ENCODE data around the gene IFNK. TPM values are rescaled to one million over a fixed set of nuclear protein-coding genes. Genes with fewer than 3 reads are reported as not detected.

IFNK gene
- total RNA-seq, 1 donor from 2014 or later, result not detected

DNA sequence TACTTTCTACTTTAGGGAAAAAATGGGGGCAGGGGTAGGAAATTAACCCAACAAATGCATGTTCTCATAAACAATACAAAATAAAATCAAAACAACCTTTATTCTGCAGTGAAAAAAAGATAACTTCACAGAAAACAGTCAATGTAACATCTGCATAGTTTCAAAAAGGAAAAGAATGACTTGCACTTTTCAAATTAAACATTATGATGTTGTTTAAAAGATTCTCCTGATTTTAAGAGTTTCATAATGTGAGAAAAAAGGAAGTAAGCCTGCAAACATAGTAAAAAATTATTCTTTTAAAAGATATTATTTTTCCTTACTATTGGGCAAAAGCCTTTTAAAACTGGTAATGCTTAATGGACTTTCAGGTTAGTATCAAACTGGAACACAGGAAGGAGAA, 41.6 kb downstream of the IFNK start:
- no peak overlapping the region for H3K4me2 ChIP-seq (ENCODE audit: low read length)
- H3K27ac ChIP-seq (ENCODE audit: low read depth, low read length), result no peak overlapping the region
- peaks cover 5% of the 10 kb centered on the region for H4K20me1 ChIP-seq (ENCODE audit: insufficient read depth, low read length)
- no peak for TF ChIP-seq EZH2 (IDR thresholded peaks at IDR 0.05; ENCODE audit: insufficient read depth, low read length)
- TF ChIP-seq, protein P1, sequence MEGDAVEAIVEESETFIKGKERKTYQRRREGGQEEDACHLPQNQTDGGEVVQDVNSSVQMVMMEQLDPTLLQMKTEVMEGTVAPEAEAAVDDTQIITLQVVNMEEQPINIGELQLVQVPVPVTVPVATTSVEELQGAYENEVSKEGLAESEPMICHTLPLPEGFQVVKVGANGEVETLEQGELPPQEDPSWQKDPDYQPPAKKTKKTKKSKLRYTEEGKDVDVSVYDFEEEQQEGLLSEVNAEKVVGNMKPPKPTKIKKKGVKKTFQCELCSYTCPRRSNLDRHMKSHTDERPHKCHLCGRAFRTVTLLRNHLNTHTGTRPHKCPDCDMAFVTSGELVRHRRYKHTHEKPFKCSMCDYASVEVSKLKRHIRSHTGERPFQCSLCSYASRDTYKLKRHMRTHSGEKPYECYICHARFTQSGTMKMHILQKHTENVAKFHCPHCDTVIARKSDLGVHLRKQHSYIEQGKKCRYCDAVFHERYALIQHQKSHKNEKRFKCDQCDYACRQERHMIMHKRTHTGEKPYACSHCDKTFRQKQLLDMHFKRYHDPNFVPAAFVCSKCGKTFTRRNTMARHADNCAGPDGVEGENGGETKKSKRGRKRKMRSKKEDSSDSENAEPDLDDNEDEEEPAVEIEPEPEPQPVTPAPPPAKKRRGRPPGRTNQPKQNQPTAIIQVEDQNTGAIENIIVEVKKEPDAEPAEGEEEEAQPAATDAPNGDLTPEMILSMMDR (IDR thresholded peaks at IDR 0.05; ENCODE audit: insufficient read depth, low read depth, low read length), result no peak
- DNase-seq (ENCODE audit: low read depth) (no peak), FAIRE-seq (no peak)
- H3K79me2 ChIP-seq (ENCODE audit: insufficient read depth, low read length), result no peaks in the 10 kb centered on the region
- no peaks in the 10 kb centered on the region for H3K27me3 Mint-ChIP-seq (ENCODE audit: low read depth, unreplicated experiment)
- H3K27me3 ChIP-seq (ENCODE audit: insufficient read depth, low read length), result no peaks in the 10 kb centered on the region
- no peak overlapping the region for H2AFZ ChIP-seq (ENCODE audit: low read depth, low read length)
- no peaks in the 10 kb centered on the region for H3K4me1 Mint-ChIP-seq (ENCODE audit: low read depth, unreplicated experiment)
- no peaks in the 10 kb centered on the region for H3K9me3 ChIP-seq (ENCODE audit: insufficient read depth, low read depth, low read length)
- no peak overlapping the region for H3K9ac ChIP-seq (ENCODE audit: low read length)
- H3K9me3 Mint-ChIP-seq (ENCODE audit: unreplicated experiment), result no peaks in the 10 kb centered on the region
- no peak overlapping the region for H3K27ac Mint-ChIP-seq (ENCODE audit: unreplicated experiment)
- H3K4me1 ChIP-seq (ENCODE audit: insufficient read depth, low read length), result no peaks in the 10 kb centered on the region
- H3K36me3 Mint-ChIP-seq (ENCODE audit: low read depth, unreplicated experiment), result no peaks in the 10 kb centered on the region
- no peak overlapping the region for H3K4me3 ChIP-seq (ENCODE audit: insufficient read depth, low read depth, low read length)
- no peaks in the 10 kb centered on the region for H3K36me3 ChIP-seq (ENCODE audit: insufficient read depth, low read length)
- H3K4me3 Mint-ChIP-seq (ENCODE audit: unreplicated experiment), result no peak overlapping the region

DNA sequence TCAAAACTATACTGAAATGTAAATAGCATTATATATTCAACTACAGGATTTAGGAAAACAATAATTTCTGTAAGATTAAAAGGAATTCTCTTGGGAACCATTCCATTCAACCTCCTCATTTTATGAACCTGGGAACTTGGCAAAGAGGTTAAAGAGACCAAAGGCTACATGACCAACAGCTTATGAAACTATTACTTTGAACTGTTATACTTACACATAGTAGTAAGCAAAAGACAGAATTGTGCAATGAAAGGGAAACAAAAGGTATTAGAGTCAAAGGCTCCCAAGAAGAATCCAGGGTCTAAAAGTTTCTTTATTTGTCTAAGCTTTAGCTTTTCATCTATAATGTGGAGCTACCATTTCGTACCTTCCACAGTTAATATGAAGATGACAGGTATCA, 42.0 kb downstream of the IFNK start:
- Histone ChIP-seq H3K9ac (ENCODE audit: low read length) (no peak overlapping the region), H3K79me2 (ENCODE audit: insufficient read depth, low read length) (no peaks in the 10 kb centered on the region), H3K27me3 (ENCODE audit: insufficient read depth, low read length) (no peaks in the 10 kb centered on the region), H3K4me3 (ENCODE audit: insufficient read depth, low read depth, low read length) (no peak overlapping the region), H3K9me3 (ENCODE audit: insufficient read depth, low read depth, low read length) (no peaks in the 10 kb centered on the region), H3K36me3 (ENCODE audit: insufficient read depth, low read length) (no peaks in the 10 kb centered on the region), H2AFZ (ENCODE audit: low read depth, low read length) (no peak overlapping the region), H3K4me2 (ENCODE audit: low read length) (no peak overlapping the region), H4K20me1 (ENCODE audit: insufficient read depth, low read length) (peaks cover 5% of the 10 kb centered on the region), H3K4me1 (ENCODE audit: insufficient read depth, low read length) (no peaks in the 10 kb centered on the region), H3K27ac (ENCODE audit: low read depth, low read length) (no peak overlapping the region)
- FAIRE-seq (no peak), DNase-seq (ENCODE audit: low read depth) (no peak)
- Mint-ChIP-seq H3K9me3 (ENCODE audit: unreplicated experiment) (no peaks in the 10 kb centered on the region), H3K4me1 (ENCODE audit: low read depth, unreplicated experiment) (no peaks in the 10 kb centered on the region), H3K36me3 (ENCODE audit: low read depth, unreplicated experiment) (no peaks in the 10 kb centered on the region), H3K4me3 (ENCODE audit: unreplicated experiment) (no peak overlapping the region), H3K27ac (ENCODE audit: unreplicated experiment) (no peak overlapping the region), H3K27me3 (ENCODE audit: low read depth, unreplicated experiment) (no peaks in the 10 kb centered on the region)
- TF ChIP-seq EZH2 (IDR thresholded peaks at IDR 0.05; ENCODE audit: insufficient read depth, low read length), result no peak
- TF ChIP-seq, protein P1 (IDR thresholded peaks at IDR 0.05; ENCODE audit: insufficient read depth, low read depth, low read length), result no peak

DNA sequence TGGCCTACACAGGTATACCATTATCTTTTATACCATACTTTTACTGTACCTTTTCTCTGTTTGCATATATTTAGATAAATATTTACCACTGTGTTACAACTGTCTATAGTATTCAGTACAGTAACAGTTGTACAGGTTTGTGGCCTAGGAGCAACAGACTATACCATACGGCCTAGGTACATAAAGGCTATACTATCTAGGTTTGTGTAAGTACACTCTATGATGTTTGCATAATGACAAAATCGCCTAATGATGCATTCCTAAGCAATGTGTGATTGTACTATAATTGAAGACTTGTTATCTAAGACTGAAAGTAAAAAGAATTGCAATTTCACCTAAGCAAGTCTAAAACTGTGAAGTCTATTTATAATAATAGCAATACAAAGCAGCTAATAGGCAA, 45.3 kb downstream of the IFNK start:
- H3K36me3 Mint-ChIP-seq (ENCODE audit: low read depth, unreplicated experiment), result no peaks in the 10 kb centered on the region
- no peak overlapping the region for H3K4me3 Mint-ChIP-seq (ENCODE audit: unreplicated experiment)
- H3K4me1 ChIP-seq (ENCODE audit: insufficient read depth, low read length), result no peaks in the 10 kb centered on the region

More for the DNA sequence above, 45.3 kb downstream of the IFNK start:
- Mint-ChIP-seq H3K4me1 (ENCODE audit: low read depth, unreplicated experiment) (peaks cover 4% of the 10 kb centered on the region), H3K27ac (ENCODE audit: unreplicated experiment) (no peak overlapping the region), H3K9me3 (ENCODE audit: unreplicated experiment) (no peaks in the 10 kb centered on the region), H3K27me3 (ENCODE audit: low read depth, unreplicated experiment) (no peaks in the 10 kb centered on the region)
- no peak overlapping the region for H2AFZ ChIP-seq (ENCODE audit: low read depth, low read length)
- FAIRE-seq (no peak), DNase-seq (ENCODE audit: low read depth) (no peak)
- no peaks in the 10 kb centered on the region for H3K79me2 ChIP-seq (ENCODE audit: insufficient read depth, low read length)
- no peak overlapping the region for H3K9ac ChIP-seq (ENCODE audit: low read length)
- H3K9me3 ChIP-seq (ENCODE audit: insufficient read depth, low read depth, low read length), result no peaks in the 10 kb centered on the region
- no peak overlapping the region for H3K4me2 ChIP-seq (ENCODE audit: low read length)
- peaks cover 5% of the 10 kb centered on the region for H4K20me1 ChIP-seq (ENCODE audit: insufficient read depth, low read length)
- H3K4me3 ChIP-seq (ENCODE audit: insufficient read depth, low read depth, low read length), result no peak overlapping the region
- H3K36me3 ChIP-seq (ENCODE audit: insufficient read depth, low read length), result no peaks in the 10 kb centered on the region
- no peak overlapping the region for H3K27ac ChIP-seq (ENCODE audit: low read depth, low read length)
- no peaks in the 10 kb centered on the region for H3K27me3 ChIP-seq (ENCODE audit: insufficient read depth, low read length)
- TF ChIP-seq, protein P1 (IDR thresholded peaks at IDR 0.05; ENCODE audit: insufficient read depth, low read depth, low read length), result no peak
- no peak for TF ChIP-seq EZH2 (IDR thresholded peaks at IDR 0.05; ENCODE audit: insufficient read depth, low read length)

Measured in astrocyte (in vitro differentiated cells and primary cell).